SU-DHL-6 (cell line): ENCODE data around the gene RANBP9.

ENCODE experiments used
- H2AFZ ChIP-seq: fragments of 200-600 bp; sonication (generic); 2 replicates; pipeline ENCODE4 v1.6.1; 2014; ENCODE audit warnings: low read depth, mild to moderate bottlenecking, moderate library complexity, mixed read lengths, antibody characterized with exemption, low read length; ENCODE audit not compliant: severe bottlenecking
- H3F3A ChIP-seq: fragments of 200-600 bp; shearing (Covaris generic); 2 replicates; pipeline ENCODE4 v1.6.0; 2016; ENCODE audit warnings: antibody characterized with exemption, mild to moderate bottlenecking; ENCODE audit not compliant: insufficient read depth
- H3K27ac ChIP-seq: fragments of 200-600 bp; sonication (generic); 2 replicates; pipeline ENCODE4 v1.5.1; 2016; ENCODE audit warnings: low read depth, mild to moderate bottlenecking, low read length, moderate library complexity, mixed read lengths
- H3K27me3 ChIP-seq: fragments of 200-600 bp; sonication (generic), shearing (Covaris generic); 2 replicates; pipeline ENCODE4 v1.6.0; 2014; ENCODE audit warnings: mild to moderate bottlenecking, low read length
- H3K36me3 ChIP-seq: fragments of 200-600 bp; sonication (generic); 2 replicates; pipeline ENCODE4 v1.6.1; 2014; ENCODE audit warnings: mild to moderate bottlenecking, low read length, mixed read lengths
- H3K4me2 ChIP-seq: fragments of 300-600, 200-600 bp; shearing (Covaris generic), sonication (generic); 2 replicates; pipeline ENCODE4 v1.6.0; 2014; ENCODE audit warnings: low read length, low read depth, mild to moderate bottlenecking; ENCODE audit not compliant: poor library complexity, severe bottlenecking
- H3K4me3 ChIP-seq: fragments of 200-600 bp; sonication (generic); 2 replicates; pipeline ENCODE4 v1.5.1; 2014; ENCODE audit warnings: antibody characterized with exemption, low read length, mild to moderate bottlenecking, mixed read lengths; ENCODE audit not compliant: insufficient read depth, poor library complexity, severe bottlenecking
- H3K79me2 ChIP-seq: fragments of 200-600 bp; sonication (generic); 2 replicates; pipeline ENCODE4 v1.6.1; 2014; ENCODE audit warnings: mild to moderate bottlenecking, low read length, moderate library complexity; ENCODE audit not compliant: insufficient read depth
- H3K9ac ChIP-seq: fragments of 200-600 bp; sonication (generic); 2 replicates; pipeline ENCODE4 v1.7.0; 2014; ENCODE audit warnings: mild to moderate bottlenecking, low read length
- H3K9me2 ChIP-seq: fragments of 200-600 bp; sonication (generic); replicated peaks from 2 replicates; pipeline ENCODE4 v1.6.1; 2014; ENCODE audit warnings: low read length; ENCODE audit not compliant: insufficient read depth
- H3K9me3 ChIP-seq: fragments of 200-600 bp; sonication (generic); 2 replicates; pipeline ENCODE4 v1.6.1; 2014; ENCODE audit warnings: low read length, mixed read lengths; ENCODE audit not compliant: insufficient read depth
- H4K20me1 ChIP-seq: fragments of 200-600 bp; sonication (generic); 2 replicates; pipeline ENCODE4 v1.6.1; 2014; ENCODE audit warnings: low read depth, mild to moderate bottlenecking, antibody characterized with exemption, low read length, moderate library complexity, mixed read lengths
- EZH2phosphoT487 ChIP-seq: fragments of 200-600 bp; sonication (generic), shearing (Covaris generic); conservative IDR thresholded peaks from 2 replicates; pipeline ENCODE4 v1.6.1; 2018; ENCODE audit warnings: mild to moderate bottlenecking, antibody characterized with exemption, low read length, moderate library complexity, mixed read lengths
- TF ChIP-seq, protein P1 (sequence below): fragments of 200-600 bp; sonication (generic); IDR thresholded peaks from one replicate; pipeline ENCODE4 v1.5.1; 2017; ENCODE audit warnings: antibody characterized with exemption, mild to moderate bottlenecking, low read length, moderate library complexity; ENCODE audit not compliant: insufficient read depth, poor library complexity, severe bottlenecking

Gene RANBP9

DNA sequence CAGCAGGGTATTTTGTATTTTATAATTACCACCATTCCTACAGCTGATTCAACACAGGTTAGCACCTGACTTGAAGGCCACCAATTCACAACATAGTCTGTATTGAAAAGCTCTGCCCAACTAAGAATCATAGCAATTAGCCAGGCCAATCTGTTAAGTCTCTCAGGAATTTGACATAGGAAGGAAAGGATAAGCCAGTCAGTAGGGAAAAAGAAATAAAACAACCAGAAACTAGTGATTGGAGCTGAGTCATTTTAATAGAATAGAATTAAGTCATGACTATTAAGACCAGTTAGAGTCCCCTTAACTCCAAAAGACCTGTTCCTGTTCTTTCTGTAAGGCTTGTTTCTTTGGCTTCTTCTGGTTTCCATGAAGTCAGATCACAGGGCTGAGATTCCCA, 8.1 kb downstream of the RANBP9 start:
- H3K9me3 ChIP-seq: no peaks in the 10 kb centered on the region
- H3K36me3 ChIP-seq: peaks cover 5% of the 10 kb centered on the region
- H3F3A ChIP-seq: peaks cover 11% of the 10 kb centered on the region; the same call in 1 of the 2 replicates
- peaks cover 99% of the 10 kb centered on the region for H3K79me2 ChIP-seq
- no peak overlapping the region for H2AFZ ChIP-seq
- TF ChIP-seq EZH2phosphoT487: no peak
- TF ChIP-seq, protein P1, sequence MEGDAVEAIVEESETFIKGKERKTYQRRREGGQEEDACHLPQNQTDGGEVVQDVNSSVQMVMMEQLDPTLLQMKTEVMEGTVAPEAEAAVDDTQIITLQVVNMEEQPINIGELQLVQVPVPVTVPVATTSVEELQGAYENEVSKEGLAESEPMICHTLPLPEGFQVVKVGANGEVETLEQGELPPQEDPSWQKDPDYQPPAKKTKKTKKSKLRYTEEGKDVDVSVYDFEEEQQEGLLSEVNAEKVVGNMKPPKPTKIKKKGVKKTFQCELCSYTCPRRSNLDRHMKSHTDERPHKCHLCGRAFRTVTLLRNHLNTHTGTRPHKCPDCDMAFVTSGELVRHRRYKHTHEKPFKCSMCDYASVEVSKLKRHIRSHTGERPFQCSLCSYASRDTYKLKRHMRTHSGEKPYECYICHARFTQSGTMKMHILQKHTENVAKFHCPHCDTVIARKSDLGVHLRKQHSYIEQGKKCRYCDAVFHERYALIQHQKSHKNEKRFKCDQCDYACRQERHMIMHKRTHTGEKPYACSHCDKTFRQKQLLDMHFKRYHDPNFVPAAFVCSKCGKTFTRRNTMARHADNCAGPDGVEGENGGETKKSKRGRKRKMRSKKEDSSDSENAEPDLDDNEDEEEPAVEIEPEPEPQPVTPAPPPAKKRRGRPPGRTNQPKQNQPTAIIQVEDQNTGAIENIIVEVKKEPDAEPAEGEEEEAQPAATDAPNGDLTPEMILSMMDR: no peak
- H4K20me1 ChIP-seq: peaks cover 28% of the 10 kb centered on the region
- no peak overlapping the region for H3K9ac ChIP-seq
- H3K27ac ChIP-seq: no peak overlapping the region
- no peaks in the 10 kb centered on the region for H3K27me3 ChIP-seq
- peak overlapping the region; percentile 3 for H3K4me2 ChIP-seq
- no peak overlapping the region for H3K4me3 ChIP-seq
- H3K9me2 ChIP-seq: no peaks in the 10 kb centered on the region

DNA sequence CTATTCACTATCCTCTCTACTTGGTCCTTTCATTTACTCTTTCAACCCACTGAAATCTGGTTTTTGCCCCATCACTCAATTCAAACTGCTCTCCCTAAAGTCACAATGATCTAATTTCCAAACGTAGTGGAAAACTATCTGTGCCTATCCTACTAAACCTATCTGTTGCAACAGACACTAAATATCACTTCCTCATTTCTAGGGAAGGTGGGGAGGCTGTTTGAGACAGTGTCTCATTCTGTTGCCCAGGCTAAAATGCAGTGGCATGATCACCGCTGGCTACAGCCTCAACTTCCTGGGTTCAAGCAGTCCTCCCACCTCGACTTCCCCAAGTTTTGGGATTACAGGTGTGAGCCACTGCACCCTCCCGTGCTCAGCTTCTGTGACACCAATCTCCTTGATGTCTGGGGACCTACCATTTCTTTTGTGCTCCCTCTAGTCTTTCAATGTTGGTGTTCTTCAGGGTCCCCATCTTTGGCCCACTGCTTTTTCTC, 8.8 kb downstream of the RANBP9 start:
- Histone ChIP-seq H3F3A (peaks cover 11% of the 10 kb centered on the region; the same call in 1 of the 2 replicates), H3K4me2 (peak overlapping the region; percentile 3), H3K9me2 (no peaks in the 10 kb centered on the region), H3K36me3 (peaks cover 5% of the 10 kb centered on the region), H3K27ac (no peak overlapping the region), H3K9ac (no peak overlapping the region), H3K9me3 (no peaks in the 10 kb centered on the region), H3K4me3 (no peak overlapping the region), H2AFZ (no peak overlapping the region), H3K79me2 (peaks cover 99% of the 10 kb centered on the region), H3K27me3 (no peaks in the 10 kb centered on the region), H4K20me1 (peaks cover 22% of the 10 kb centered on the region)
- no peak for TF ChIP-seq EZH2phosphoT487
- TF ChIP-seq, protein P1: no peak

DNA sequence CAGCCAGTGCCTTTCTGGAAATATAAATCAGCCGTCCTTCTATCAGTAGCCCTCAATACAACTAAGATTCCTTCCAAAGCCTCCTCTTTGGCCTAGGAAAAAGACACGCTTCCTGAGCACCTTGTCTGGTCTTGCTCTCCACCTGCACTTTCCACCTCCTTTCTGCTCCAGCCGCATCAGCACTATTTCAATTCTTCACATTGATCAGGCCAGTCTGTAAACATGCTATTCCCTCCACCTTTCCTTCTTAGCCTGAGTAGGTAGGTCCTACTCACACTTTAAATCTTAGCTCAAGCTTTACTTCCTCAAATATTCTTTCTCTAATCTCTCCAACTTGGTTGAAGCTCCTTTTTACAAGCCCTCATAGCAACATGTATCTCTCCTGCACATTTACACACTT, 11.4 kb downstream of the RANBP9 start:
- H3K9me2 ChIP-seq: no peaks in the 10 kb centered on the region
- no peak overlapping the region for H2AFZ ChIP-seq
- no peak for TF ChIP-seq EZH2phosphoT487
- TF ChIP-seq, protein P1: no peak
- H3K27ac ChIP-seq: no peak overlapping the region
- H3K9ac ChIP-seq: no peak overlapping the region
- H3K27me3 ChIP-seq: no peaks in the 10 kb centered on the region
- no peak overlapping the region for H3K4me3 ChIP-seq
- H3K4me2 ChIP-seq: no peak overlapping the region
- peaks cover 100% of the 10 kb centered on the region for H3K79me2 ChIP-seq
- peaks cover 14% of the 10 kb centered on the region; the same call in 1 of the 2 replicates for H3F3A ChIP-seq
- peaks cover 20% of the 10 kb centered on the region; the same call in 1 of the 2 replicates for H4K20me1 ChIP-seq
- peaks cover 15% of the 10 kb centered on the region for H3K36me3 ChIP-seq
- no peaks in the 10 kb centered on the region for H3K9me3 ChIP-seq
